ENCODE measurements around the gene FGF14.

DNA sequence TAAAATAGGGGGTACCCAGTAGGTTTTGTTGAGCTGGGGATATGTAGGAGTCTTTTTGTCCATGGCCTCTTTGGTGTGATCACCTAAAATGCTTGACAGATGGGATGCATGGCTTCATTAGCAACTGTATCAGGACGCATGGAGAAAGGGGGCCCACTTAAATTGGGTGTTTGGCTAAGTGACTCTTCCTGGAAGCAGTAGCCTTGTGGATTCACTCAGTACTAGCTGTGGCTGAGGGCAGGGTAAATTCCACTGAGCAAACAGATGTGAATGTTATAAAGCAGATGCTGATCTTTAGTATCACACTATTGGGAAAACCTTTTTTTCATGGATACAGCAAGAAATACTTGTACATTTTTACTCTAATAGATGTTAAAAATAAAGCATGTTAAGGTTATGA, 140.0 kb downstream of the FGF14 start:
- TF ChIP-seq EZH2 (IDR thresholded peaks at IDR 0.05; ENCODE audit: insufficient read depth, low read length), result no peak
- TF ChIP-seq, protein P1, sequence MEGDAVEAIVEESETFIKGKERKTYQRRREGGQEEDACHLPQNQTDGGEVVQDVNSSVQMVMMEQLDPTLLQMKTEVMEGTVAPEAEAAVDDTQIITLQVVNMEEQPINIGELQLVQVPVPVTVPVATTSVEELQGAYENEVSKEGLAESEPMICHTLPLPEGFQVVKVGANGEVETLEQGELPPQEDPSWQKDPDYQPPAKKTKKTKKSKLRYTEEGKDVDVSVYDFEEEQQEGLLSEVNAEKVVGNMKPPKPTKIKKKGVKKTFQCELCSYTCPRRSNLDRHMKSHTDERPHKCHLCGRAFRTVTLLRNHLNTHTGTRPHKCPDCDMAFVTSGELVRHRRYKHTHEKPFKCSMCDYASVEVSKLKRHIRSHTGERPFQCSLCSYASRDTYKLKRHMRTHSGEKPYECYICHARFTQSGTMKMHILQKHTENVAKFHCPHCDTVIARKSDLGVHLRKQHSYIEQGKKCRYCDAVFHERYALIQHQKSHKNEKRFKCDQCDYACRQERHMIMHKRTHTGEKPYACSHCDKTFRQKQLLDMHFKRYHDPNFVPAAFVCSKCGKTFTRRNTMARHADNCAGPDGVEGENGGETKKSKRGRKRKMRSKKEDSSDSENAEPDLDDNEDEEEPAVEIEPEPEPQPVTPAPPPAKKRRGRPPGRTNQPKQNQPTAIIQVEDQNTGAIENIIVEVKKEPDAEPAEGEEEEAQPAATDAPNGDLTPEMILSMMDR (IDR thresholded peaks at IDR 0.05; ENCODE audit: insufficient read depth, low read depth, low read length), result no peak

All from astrocyte (in vitro differentiated cells and primary cell).